ENCODE data around the gene GRAMD2A. TPM values are rescaled to one million over a fixed set of nuclear protein-coding genes. Genes with fewer than 3 reads are reported as not detected.
"Not testable (repeated sequence)": the region's sequence is repeated elsewhere in the genome, so short reads cannot be mapped to it uniquely, and the experiment has no call there.

GRAMD2A gene
- total and polyA plus RNA-seq, 10 of the 15 experiments (the other 5 are each of a cell fraction or from before 2014, with no cell fraction given), result 0.02 to 0.35 TPM; not detected in 8

DNA sequence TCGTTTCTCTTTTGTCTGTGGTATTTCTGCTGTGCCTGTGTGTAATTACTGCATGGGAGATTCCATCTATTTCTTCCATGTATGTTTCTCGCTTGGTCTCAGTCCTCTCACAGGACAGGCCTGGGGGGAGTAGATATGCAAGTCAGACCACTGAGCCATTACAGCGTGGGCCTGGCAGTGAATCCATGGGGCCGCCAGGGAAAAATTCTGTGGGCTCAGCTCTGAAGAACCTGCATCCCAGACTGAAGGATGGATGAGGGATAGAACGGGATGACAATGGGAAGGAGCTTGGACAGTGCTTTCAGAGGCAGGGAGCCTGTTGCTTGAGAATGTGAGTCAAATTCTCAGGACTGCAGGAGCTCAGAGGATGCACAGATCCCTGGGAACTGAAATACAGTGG, 24.8 kb downstream of the GRAMD2A start:
- SMC1A ChIA-PET (ENCODE audit: uncharacterized antibody, unreplicated experiment), result interaction anchor here (0.9 kb wide), 1 partner anchor 43 kb away, joined by 3 read pairs; no protein-coding TSS in a partner anchor
- CTCF ChIA-PET, result no interaction called here
- no peaks in the 10 kb centered on the region for H4K20me1 ChIP-seq (ENCODE audit: control insufficient read depth, insufficient read depth)
- ATAC-seq (no peak), DNase-seq (ENCODE audit: low read depth, low spot score) (no peak), FAIRE-seq (no peak)
- no peak overlapping the region for H3K27ac ChIP-seq (ENCODE audit: control insufficient read depth, insufficient read depth)
- H3K27me3 ChIP-seq (replicated peaks in 1 of 2; ENCODE audit: control insufficient read depth in 2 of 2, insufficient read depth in 2 of 2, low read length in 1 of 2), result peaks cover 0 to 2% of the 10 kb centered on the region in 2 experiments; a peak in 2 of 4 replicates
- intact Hi-C loops (cut with micrococcal nuclease; ENCODE audit: unreplicated experiment) (no loop called here), in situ Hi-C loops (cut with MboI) (no loop called here)
- H3K9ac ChIP-seq (ENCODE audit: control insufficient read depth, insufficient read depth, low read length), result no peak overlapping the region
- WGBS (ENCODE audit: insufficient coverage, insufficient replicate concordance, low lambda C conversion rate, missing lambda C conversion rate), result 57% methylated on average over 5 of the region's 5 CpGs
- H3K4me3 ChIP-seq, result no peak overlapping the region
- no peaks in the 10 kb centered on the region; the same call in 1 of the 2 replicates for H3K4me1 ChIP-seq (ENCODE audit: control insufficient read depth, insufficient read depth, low read length)
- RAD21 ChIA-PET (ENCODE audit: unreplicated experiment), result no interaction called here
- TF ChIP-seq RCOR1 (conservative IDR thresholded peaks at IDR 0.05; ENCODE audit: low read depth, low read length), result no peak
- TF ChIP-seq SMAD5 (IDR thresholded peaks at IDR 0.05; ENCODE audit: low read depth), result no peak
- TF ChIP-seq NFYB (IDR thresholded peaks at IDR 0.05; ENCODE audit: insufficient read depth, low read depth, low read length), result no peak
- TF ChIP-seq KLF5 (IDR thresholded peaks at IDR 0.05; ENCODE audit: partially characterized antibody), result no peak
- no peak for TF ChIP-seq POU2F2 (IDR thresholded peaks at IDR 0.05; ENCODE audit: borderline replicate concordance, low read depth, low read length)
- no peak for TF ChIP-seq CHD4 (IDR thresholded peaks at IDR 0.05)
- TF ChIP-seq SUZ12 (IDR thresholded peaks at IDR 0.05; ENCODE audit: unreplicated experiment), result no peak
- no peak for TF ChIP-seq FOXK2 (IDR thresholded peaks at IDR 0.05)
- no peak for TF ChIP-seq PAX8 (IDR thresholded peaks at IDR 0.05)
- no peak for TF ChIP-seq ZNF217 (IDR thresholded peaks at IDR 0.05)
- TF ChIP-seq, protein P1, sequence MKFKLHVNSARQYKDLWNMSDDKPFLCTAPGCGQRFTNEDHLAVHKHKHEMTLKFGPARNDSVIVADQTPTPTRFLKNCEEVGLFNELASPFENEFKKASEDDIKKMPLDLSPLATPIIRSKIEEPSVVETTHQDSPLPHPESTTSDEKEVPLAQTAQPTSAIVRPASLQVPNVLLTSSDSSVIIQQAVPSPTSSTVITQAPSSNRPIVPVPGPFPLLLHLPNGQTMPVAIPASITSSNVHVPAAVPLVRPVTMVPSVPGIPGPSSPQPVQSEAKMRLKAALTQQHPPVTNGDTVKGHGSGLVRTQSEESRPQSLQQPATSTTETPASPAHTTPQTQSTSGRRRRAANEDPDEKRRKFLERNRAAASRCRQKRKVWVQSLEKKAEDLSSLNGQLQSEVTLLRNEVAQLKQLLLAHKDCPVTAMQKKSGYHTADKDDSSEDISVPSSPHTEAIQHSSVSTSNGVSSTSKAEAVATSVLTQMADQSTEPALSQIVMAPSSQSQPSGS (IDR thresholded peaks at IDR 0.05; ENCODE audit: low read length), result no peak
- TF ChIP-seq GABPA (IDR thresholded peaks at IDR 0.05; ENCODE audit: low read depth), result no peak
- no peak for TF ChIP-seq SMARCA5 (IDR thresholded peaks at IDR 0.05)
- TF ChIP-seq FOXM1 (IDR thresholded peaks at IDR 0.05; ENCODE audit: low read depth, low read length), result no peak
- TF ChIP-seq DPF2 (IDR thresholded peaks at IDR 0.05), result no peak
- no peak for TF ChIP-seq POLR2AphosphoS5 (IDR thresholded peaks at IDR 0.05; ENCODE audit: low read length)
- TF ChIP-seq MYC (IDR thresholded peaks at IDR 0.05; ENCODE audit: insufficient read depth, insufficient read length, insufficient replicate concordance, low read length, severe bottlenecking), result no peak
- no peak for TF ChIP-seq NRF1 (conservative IDR thresholded peaks at IDR 0.05; ENCODE audit: low read depth, low read length)
- H3K4me2 ChIP-seq (ENCODE audit: control insufficient read depth, insufficient read depth), result no peak overlapping the region
- no peaks in the 10 kb centered on the region for H3K36me3 ChIP-seq (ENCODE audit: control insufficient read depth in 2 of 2, insufficient read depth in 2 of 2, low read length in 1 of 2)
- no peaks in the 10 kb centered on the region for H3K79me2 ChIP-seq (ENCODE audit: control insufficient read depth, insufficient read depth, low read length)
- no peaks in the 10 kb centered on the region for H3K9me3 ChIP-seq (replicated peaks; ENCODE audit: control insufficient read depth, insufficient read depth, low read length)
- no peak overlapping the region for H2AFZ ChIP-seq (ENCODE audit: control insufficient read depth, low read depth, low read length)
- BruUV-seq (replicated peaks), result no TSS peak
- POLR2A ChIA-PET, result no interaction called here

DNA sequence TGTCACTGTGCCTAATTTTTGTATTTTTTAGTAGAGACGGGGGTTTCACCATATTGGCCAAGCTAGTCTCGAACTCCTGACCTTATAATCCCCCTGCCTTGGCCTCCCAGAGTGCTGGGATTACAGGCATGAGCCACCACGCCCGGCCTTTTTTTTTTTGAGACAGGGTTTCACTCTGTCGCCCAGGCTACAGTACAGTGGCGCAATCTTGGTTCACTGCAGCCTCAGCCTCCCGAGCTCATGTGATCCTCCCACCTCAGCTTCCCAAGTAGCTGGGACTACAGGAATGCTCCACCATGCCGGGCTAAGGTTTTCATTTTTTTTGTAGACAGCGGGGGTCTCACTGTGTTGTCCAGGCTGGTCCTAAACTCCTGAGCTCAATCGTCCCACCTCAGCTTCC, 25.6 kb downstream of the GRAMD2A start:
- CTCF ChIA-PET, result not testable (repeated sequence)

More for the DNA sequence above, 25.6 kb downstream of the GRAMD2A start:
- DNase-seq (ENCODE audit: low read depth, low spot score); in situ Hi-C loops (cut with MboI); H3K4me3 ChIP-seq; RAD21 ChIA-PET (ENCODE audit: unreplicated experiment); H3K79me2 ChIP-seq (ENCODE audit: control insufficient read depth, insufficient read depth, low read length); FAIRE-seq; ATAC-seq; H4K20me1 ChIP-seq (ENCODE audit: control insufficient read depth, insufficient read depth); H2AFZ ChIP-seq (ENCODE audit: control insufficient read depth, low read depth, low read length); H3K36me3 ChIP-seq (ENCODE audit: control insufficient read depth in 2 of 2, insufficient read depth in 2 of 2, low read length in 1 of 2); H3K27me3 ChIP-seq (replicated peaks in 1 of 2; ENCODE audit: control insufficient read depth in 2 of 2, insufficient read depth in 2 of 2, low read length in 1 of 2); H3K4me2 ChIP-seq (ENCODE audit: control insufficient read depth, insufficient read depth); intact Hi-C loops (cut with micrococcal nuclease; ENCODE audit: unreplicated experiment); H3K9me3 ChIP-seq (replicated peaks; ENCODE audit: control insufficient read depth, insufficient read depth, low read length); H3K27ac ChIP-seq (ENCODE audit: control insufficient read depth, insufficient read depth); H3K4me1 ChIP-seq (ENCODE audit: control insufficient read depth, insufficient read depth, low read length); H3K9ac ChIP-seq (ENCODE audit: control insufficient read depth, insufficient read depth, low read length); BruUV-seq (replicated peaks): not testable (repeated sequence)
- 54% methylated on average over 10 of the region's 10 CpGs for WGBS (ENCODE audit: insufficient coverage, insufficient replicate concordance, low lambda C conversion rate, missing lambda C conversion rate)
- SMC1A ChIA-PET (ENCODE audit: uncharacterized antibody, unreplicated experiment), result interaction anchor here (0.9 kb wide), 1 partner anchor 43 kb away, joined by 3 read pairs; no protein-coding TSS in a partner anchor
- POLR2A ChIA-PET, result interaction anchor here (0.6 kb wide), 1 partner anchor 204 kb away, joined by 3 read pairs; no protein-coding TSS in a partner anchor
